Embryonic facial prominence (tissue), 1 donor: ENCODE measurements around the gene BMP7.
"Not testable (repeated sequence)": the region's sequence is repeated elsewhere in the genome, so short reads cannot be mapped to it uniquely, and the experiment has no call there.

ENCODE experiments used
- DNase-seq: peaks from one replicate; pipeline ENCODE4 v3.0.0-alpha.2; 2016; ENCODE audit errors: extremely low spot score

Gene BMP7

GRCh38 chr20:57211406-57211805 lies 55.0 kb downstream of the BMP7 start:
- no peak for DNase-seq

DNA sequence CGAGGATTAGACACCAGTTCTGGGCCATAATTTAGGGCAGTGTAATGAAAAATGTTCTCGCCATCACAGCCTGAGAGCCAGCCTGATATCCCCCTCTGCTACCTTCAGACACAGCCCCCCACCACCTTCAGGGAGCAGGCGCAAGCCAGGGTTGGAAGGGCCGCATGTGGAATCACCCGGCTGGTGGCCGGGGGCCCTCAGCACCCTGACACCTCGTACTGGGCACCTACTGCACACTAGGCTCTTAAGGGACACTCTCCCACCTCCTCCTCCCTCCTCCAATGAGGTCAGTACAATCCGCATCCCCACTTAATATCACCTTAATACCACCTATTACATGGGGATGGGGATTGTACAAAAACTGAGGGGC lies 55.5 kb downstream of the BMP7 start:
- DNase-seq = no peak

DNA sequence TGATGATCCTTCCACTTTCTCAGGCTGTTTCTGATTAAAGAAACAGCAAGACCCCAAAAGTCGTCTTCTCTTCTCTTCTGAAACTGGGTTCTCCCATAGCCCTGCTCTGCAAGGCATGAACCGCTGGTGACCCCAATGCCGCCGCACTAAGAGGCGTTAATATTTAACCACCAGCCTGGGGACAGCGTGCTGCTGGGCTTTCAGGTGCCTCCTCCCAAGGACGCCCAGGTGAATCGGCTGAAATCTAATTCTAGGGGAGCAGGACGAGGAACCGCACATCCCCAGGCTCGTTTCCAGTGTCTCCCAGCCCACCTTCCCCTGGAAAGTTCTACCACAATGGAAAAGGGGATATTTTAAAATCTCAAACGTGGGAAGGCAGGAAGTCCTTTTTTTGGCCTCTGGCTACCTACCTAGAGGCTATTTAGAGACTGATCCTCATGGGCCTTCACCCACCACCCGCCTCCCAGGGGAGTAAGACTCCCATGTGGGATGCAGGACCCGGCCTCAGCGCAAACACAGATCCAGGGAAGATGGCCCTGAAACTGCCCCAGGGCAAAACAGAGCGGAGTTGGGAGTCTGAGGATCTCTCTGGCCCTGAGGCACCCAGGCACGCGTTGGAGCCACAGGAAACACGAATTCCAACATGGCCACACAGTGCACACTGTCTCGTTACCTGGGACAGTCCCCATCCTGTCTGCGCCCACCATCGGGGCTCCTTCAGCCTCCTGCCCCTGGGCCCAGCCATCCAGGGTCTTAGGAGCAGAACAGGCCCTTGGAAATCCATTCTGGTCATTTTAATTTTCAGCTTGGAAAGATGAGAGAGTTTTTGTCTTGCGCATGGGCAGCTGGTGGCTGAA lies 56.2 kb downstream of the BMP7 start:
- DNase-seq = no peak

GRCh38 chr20:57209413-57209812 lies 57.0 kb downstream of the BMP7 start:
- no peak for DNase-seq

DNA sequence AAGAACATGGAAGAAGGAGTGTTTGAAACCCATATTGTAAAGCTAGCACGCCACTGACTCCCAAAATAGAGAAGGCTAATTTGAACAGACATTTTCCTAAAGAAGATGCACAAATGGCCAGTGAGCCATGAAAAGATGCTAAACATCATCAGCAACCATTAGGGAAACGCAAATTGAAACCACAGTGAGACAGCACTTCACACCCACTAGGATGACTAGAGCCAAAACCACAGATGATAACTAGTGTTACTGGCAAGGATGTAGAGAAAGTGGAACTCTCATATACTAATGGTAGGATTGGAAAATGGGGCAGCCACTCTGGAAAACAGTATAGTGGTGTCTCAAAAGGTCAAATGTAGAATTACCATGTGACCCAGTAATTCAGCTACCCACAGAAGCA lies 58.2 kb downstream of the BMP7 start:
- DNase-seq = no peak

- DNase-seq = no peak
Measured at GRCh38 chr20:57207251-57207650, 59.2 kb downstream of the BMP7 start.

- DNase-seq = no peak
Measured at GRCh38 chr20:57205606-57206219, 60.7 kb downstream of the BMP7 start.

DNA sequence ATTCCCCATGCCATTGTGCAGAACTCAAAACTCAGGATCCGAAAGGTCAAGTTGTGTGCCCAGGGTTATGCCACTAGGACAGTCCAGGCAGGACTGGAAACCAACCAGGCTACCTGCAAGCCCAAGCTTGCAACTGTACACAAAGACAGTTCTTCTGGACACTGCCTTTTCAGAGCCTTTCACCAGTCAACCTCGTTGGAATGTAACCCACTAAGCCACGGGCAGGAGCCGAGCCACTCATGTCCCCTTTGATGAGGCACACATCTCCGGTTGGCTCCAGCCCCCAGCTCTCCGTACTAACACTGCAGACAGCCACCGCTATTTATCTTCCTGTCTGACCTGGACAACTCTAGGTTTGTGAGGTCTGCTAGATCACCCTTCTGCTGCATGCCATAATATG lies 62.5 kb downstream of the BMP7 start:
- DNase-seq = no peak

GRCh38 chr20:57203204-57203603 lies 63.2 kb downstream of the BMP7 start:
- no peak for DNase-seq

DNA sequence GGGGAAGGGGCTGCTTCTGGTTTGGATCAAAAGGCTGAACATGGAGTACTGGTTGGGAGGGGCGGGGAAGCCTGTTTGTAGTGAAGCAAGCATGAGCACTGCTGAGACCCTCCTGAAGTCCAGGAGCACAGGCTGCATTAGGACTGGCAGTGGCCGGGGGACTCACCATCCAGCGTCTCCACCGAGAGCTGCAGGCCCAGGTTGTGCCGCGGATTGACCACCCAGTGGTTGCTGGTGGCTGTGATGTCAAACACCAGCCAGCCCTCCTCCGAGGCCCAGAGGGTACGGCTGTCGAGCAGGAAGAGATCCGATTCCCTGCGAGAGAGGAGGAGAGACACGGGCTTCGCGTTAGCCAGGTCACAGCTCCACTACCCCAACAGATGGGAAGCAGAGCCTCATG lies 64.1 kb downstream of the BMP7 start:
- no peak for DNase-seq

- no peak for DNase-seq
Measured at GRCh38 chr20:57200882-57201695, 65.4 kb downstream of the BMP7 start.

DNA sequence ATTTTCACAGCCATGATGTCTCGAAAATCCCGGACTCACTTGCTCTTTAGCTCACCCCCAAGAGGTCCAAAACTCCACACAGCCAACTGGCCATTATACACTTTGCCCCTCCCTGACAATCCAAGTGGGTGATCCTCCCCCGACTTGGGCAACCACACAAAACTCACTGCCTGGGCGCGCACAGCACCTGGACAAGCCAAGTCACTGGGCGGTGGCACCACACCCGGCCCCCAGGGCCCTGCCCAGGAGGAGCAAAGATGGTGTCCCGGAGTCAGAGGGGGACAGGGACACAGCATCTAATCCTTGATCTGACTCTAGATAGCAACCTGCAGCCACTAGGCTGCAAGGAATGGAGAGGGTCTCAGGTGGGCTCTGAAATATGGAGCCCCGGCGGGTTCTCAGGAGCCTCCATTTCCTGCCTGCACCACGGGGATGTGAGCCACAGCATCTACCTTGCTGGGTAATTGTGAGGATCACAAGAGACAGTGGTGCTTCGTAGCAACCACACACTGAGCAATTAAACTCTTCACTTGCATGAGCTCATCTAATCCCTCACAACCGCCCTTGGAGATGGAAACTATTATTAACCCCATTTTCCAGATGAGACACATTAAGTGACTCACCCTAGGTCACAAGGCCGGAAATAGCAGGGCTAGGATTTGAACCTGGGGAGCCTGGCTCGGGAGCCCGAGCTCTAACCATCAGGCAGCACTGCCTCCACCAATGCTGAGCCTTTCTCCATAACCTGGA lies 66.6 kb downstream of the BMP7 start:
- DNase-seq = no peak

DNA sequence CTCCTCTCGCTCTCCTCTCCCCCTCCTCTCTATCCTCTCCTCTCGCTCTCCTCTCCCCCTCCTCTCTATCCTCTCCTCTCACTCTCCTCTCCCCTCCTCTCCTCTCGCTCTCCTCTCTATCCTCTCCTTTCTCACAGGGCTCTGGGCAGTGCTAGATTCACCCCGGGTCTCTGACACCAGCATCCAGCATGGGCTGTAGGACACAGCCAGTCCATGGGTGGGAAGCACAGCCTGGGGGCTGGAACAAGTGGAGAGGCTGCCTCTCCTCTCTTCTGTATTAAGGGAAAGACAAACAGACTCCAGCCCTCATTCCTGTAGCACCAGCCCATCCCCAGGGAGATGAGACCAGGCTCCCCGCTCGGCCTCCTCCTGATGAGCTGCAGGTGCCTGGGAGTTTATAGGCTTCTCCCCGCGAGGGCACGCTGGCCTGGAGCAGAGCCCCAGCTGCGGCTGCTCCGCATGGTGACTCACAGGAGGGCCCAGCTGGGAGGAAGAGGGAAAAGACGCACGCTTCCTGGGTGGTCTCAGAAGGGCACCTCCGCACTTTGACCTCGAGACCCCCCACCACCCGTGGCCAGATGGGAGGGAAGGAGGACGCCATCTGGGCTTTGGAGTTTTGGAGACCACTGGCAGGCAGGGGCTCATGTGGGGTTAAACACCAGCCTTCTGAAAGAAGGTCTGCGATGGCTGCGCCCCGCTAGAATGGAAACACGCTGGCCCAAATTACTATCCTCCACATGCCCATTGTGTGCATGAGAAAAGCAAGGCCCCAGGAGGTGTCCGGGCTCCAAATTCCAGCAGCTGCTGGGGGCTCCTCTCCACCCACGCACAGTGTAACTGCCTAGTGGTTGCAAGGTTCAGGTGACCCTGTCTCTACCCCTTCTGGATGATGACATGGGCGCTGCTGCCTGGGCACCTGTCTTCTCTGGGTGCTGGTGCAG lies 68.0 kb downstream of the BMP7 start:
- no peak for DNase-seq

DNA sequence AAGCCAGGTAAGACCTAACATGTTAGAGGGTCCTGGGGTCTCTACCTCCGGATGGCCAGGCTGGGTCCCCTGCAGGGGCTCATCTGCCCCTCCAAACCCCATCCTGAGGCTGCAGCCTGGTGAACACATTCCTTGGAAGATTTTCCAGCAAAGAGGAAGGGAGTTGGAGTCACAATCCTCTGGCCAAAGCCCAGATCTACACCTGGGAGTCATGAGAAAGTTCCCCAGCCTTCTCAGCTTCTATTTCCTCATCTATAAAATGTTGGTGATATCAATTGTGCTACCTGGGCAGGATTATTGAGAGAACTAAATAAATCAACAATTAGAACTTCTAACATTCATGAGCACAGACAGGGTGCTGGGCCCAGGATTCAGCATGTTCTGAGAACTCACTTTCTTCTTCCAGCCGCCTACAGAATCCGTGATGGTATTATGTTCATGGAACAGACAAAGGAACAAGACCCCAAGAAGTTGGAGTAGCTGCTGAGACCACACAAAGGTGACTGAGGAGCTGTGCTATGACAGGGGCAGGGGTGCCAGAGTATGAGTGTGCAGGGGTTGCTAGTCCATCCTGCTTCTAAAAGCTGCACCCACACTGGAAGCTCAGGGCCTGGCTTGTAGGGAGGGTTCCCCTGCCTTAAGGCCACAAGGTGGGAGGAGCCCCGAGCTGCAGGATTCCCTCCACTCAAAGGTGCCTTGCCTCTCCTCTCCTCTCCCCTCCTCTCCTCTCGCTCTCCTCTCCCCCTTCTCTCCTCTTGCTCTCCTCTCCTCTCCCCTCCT lies 68.9 kb downstream of the BMP7 start:
- no peak for DNase-seq

- no peak for DNase-seq
Measured at GRCh38 chr20:57195469-57196100, 70.9 kb downstream of the BMP7 start.

- DNase-seq = no peak
Measured at GRCh38 chr20:57195023-57195422, 71.4 kb downstream of the BMP7 start.

GRCh38 chr20:57194154-57194553 lies 72.3 kb downstream of the BMP7 start:
- DNase-seq = no peak

DNA sequence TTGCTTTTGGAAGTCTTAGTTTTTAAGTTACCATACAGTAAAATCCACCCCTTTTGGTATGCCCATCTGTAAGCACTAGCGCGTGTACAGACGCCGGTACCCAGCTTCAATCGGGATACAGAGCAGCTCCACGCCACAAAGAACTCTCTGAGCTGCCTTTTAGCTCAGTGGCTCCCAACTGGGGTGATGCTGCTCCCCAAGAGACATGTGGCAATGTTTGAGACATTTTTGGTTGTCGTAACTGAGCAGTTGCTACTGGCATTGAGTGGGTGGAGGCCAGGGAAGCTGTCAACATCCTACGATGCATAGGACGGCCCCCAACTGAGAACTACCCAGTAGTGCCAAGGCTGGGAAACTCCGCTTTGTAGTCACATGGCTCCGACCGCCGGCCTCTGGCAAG lies 73.3 kb downstream of the BMP7 start:
- no peak for DNase-seq

- DNase-seq = no peak
Measured at GRCh38 chr20:57192311-57192710, 74.1 kb downstream of the BMP7 start.

DNA sequence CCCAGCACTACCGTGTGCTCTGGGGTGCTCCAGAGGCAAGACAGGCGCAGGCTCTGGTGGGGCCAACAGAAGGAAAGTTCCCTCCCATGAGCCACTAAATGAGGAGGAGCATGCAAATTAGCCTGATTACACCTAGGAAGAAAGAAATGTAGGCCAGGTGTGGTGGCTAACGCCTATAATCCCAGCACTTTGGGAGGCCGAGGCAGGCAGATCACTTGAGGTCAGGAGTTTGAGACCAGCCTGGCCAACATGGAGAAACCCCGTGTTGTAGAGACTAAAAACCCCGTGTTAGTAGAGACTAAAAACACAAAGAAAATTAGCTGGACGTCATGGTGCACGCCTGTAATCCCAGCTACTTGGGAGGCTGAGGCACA lies 75.2 kb downstream of the BMP7 start:
- not testable (repeated sequence) for DNase-seq
